HG03066 (cell line): ENCODE measurements around the gene RHOH.
"Not testable (repeated sequence)": the region's sequence is repeated elsewhere in the genome, so short reads cannot be mapped to it uniquely, and the experiment has no call there.

ENCODE experiments used
- ATAC-seq: cut with Tn5 transposase; IDR thresholded peaks from one replicate; pipeline ENCODE4 v1.9.1; 2021; ENCODE audit warnings: low read depth; ENCODE audit not compliant: unreplicated experiment

The RHOH gene

GRCh38 chr4:40256329-40256728 is 59.5 kb downstream of the RHOH start:
- no peak for ATAC-seq

GRCh38 chr4:40256817-40257216 is 60.0 kb downstream of the RHOH start:
- ATAC-seq = no peak

GRCh38 chr4:40258627-40259026 is 61.8 kb downstream of the RHOH start:
- ATAC-seq = no peak

- ATAC-seq = no peak
Measured at GRCh38 chr4:40261231-40262076, 64.6 kb downstream of the RHOH start.

GRCh38 chr4:40262077-40262528 is 65.3 kb downstream of the RHOH start:
- ATAC-seq = no peak

- ATAC-seq = no peak
Measured at GRCh38 chr4:40262861-40263260, 66.0 kb downstream of the RHOH start.

GRCh38 chr4:40264497-40264896 is 67.7 kb downstream of the RHOH start:
- no peak for ATAC-seq

- ATAC-seq = peak; percentile 82
Measured at GRCh38 chr4:40264995-40265909, 68.4 kb downstream of the RHOH start.

GRCh38 chr4:40265910-40266274 is 69.1 kb downstream of the RHOH start:
- no peak for ATAC-seq

- ATAC-seq = no peak
Measured at GRCh38 chr4:40269133-40269532, 72.3 kb downstream of the RHOH start.

GRCh38 chr4:40270609-40271008 is 73.8 kb downstream of the RHOH start:
- no peak for ATAC-seq

- ATAC-seq = no peak
Measured at GRCh38 chr4:40275065-40275730, 78.4 kb downstream of the RHOH start.

- ATAC-seq = no peak
Measured at GRCh38 chr4:40276546-40276945, 79.7 kb downstream of the RHOH start.

GRCh38 chr4:40280586-40280985 is 83.8 kb downstream of the RHOH start:
- no peak for ATAC-seq

GRCh38 chr4:40281099-40281498 is 84.3 kb downstream of the RHOH start:
- no peak for ATAC-seq

- no peak for ATAC-seq
Measured at GRCh38 chr4:40281913-40282312, 85.1 kb downstream of the RHOH start.

GRCh38 chr4:40282857-40283256 is 86.0 kb downstream of the RHOH start:
- not testable (repeated sequence) for ATAC-seq

GRCh38 chr4:40283413-40283812 is 86.6 kb downstream of the RHOH start:
- no peak for ATAC-seq

- no peak for ATAC-seq
Measured at GRCh38 chr4:40283968-40284367, 87.1 kb downstream of the RHOH start.

GRCh38 chr4:40285692-40286091 is 88.9 kb downstream of the RHOH start:
- ATAC-seq = no peak

- no peak for ATAC-seq
Measured at GRCh38 chr4:40288566-40288965, 91.7 kb downstream of the RHOH start.
